ENCODE results near the gene CYP26B1. TPM values are rescaled to one million over a fixed set of nuclear protein-coding genes. Genes with fewer than 3 reads are reported as not detected.
A peak's percentile ranks its signal among the peaks of the same experiment; 100 is the strongest.

Gene CYP26B1
- total RNA-seq, 1 experiment from 2014 or later: 3.0 TPM

DNA sequence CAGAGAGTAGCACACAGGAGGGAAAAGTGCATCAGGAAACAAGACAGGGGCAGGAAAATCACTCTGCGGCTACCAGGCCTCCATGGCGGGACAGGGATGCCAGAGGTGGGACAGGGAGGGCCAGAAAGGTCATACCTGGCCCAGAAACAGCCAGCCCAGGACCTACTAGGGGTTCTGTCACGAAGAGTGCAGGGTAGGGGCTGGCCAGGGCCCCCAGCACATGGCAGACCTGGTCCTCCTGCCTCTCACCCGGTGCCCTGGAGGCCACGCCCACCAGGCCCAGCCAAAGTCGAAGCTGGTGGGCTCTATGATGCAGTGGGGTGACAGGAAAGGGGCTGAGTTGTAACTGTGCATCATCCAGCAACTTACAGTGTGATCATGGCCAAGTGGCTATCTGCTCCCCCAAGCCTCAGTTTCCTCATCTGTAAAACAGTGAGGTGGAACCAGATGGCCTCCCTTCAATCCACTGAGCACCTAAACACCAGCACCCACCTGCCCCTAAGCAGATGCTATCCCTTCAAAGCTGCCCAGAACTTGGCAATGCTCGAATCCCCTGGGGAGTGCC is 10.6 kb downstream of the CYP26B1 start:
- TF ChIP-seq, protein P1, sequence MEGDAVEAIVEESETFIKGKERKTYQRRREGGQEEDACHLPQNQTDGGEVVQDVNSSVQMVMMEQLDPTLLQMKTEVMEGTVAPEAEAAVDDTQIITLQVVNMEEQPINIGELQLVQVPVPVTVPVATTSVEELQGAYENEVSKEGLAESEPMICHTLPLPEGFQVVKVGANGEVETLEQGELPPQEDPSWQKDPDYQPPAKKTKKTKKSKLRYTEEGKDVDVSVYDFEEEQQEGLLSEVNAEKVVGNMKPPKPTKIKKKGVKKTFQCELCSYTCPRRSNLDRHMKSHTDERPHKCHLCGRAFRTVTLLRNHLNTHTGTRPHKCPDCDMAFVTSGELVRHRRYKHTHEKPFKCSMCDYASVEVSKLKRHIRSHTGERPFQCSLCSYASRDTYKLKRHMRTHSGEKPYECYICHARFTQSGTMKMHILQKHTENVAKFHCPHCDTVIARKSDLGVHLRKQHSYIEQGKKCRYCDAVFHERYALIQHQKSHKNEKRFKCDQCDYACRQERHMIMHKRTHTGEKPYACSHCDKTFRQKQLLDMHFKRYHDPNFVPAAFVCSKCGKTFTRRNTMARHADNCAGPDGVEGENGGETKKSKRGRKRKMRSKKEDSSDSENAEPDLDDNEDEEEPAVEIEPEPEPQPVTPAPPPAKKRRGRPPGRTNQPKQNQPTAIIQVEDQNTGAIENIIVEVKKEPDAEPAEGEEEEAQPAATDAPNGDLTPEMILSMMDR (IDR thresholded peaks at IDR 0.05; ENCODE audit: unreplicated experiment): no peak
- DNase-seq: no peak
- BruUV-seq (replicated peaks): no TSS peak
- no peaks in the 10 kb centered on the region for H3K4me1 Mint-ChIP-seq (ENCODE audit: low read depth, unreplicated experiment)
- no peaks in the 10 kb centered on the region for H3K27me3 Mint-ChIP-seq (ENCODE audit: unreplicated experiment)
- CTCF ChIA-PET: interaction anchor here (1.4 to 1.7 kb wide), 2 partner anchors 21 to 213 kb away, joined by 4 to 6 read pairs; no protein-coding TSS in a partner anchor
- peak overlapping the region; percentile 68 for H3K27ac Mint-ChIP-seq (ENCODE audit: unreplicated experiment)
- intact Hi-C loops (cut with micrococcal nuclease; ENCODE audit: unreplicated experiment): no loop called here
- H3K36me3 Mint-ChIP-seq (ENCODE audit: insufficient read depth, unreplicated experiment): peaks cover 5% of the 10 kb centered on the region
- peak overlapping the region; percentile 38 for H3K4me3 Mint-ChIP-seq (ENCODE audit: low read depth, unreplicated experiment)
- no peaks in the 10 kb centered on the region for H3K9me3 Mint-ChIP-seq (ENCODE audit: low read depth, unreplicated experiment)

DNA sequence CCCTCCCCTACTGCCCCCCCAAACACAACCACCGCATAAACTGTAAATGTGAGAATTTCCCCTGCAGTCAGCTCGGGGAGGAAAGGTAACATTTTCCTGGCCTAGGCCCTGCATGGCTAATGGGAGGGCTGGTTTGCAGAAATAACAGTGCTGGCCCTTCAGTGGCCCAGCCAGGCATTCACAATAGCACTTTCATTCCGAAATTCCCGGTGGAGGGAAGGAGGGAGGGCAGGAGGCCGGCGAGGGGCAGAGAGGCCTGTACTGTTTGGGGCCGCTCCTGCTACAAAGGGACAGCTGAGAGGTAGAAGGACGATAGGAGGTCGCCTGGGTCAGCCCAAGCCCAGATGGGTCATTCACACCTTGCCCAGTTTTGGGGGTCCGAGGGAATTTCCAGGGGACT is 11.3 kb downstream of the CYP26B1 start:
- intact Hi-C loops (cut with micrococcal nuclease; ENCODE audit: unreplicated experiment): no loop called here
- H3K36me3 Mint-ChIP-seq (ENCODE audit: insufficient read depth, unreplicated experiment): peaks cover 5% of the 10 kb centered on the region
- H3K27ac Mint-ChIP-seq (ENCODE audit: unreplicated experiment): no peak overlapping the region
- H3K4me3 Mint-ChIP-seq (ENCODE audit: low read depth, unreplicated experiment): no peak overlapping the region
- no peak for DNase-seq
- CTCF ChIA-PET: no interaction called here
- TF ChIP-seq, protein P1 (IDR thresholded peaks at IDR 0.05; ENCODE audit: unreplicated experiment): no peak
- H3K9me3 Mint-ChIP-seq (ENCODE audit: low read depth, unreplicated experiment): no peaks in the 10 kb centered on the region
- H3K27me3 Mint-ChIP-seq (ENCODE audit: unreplicated experiment): peaks cover under 1% of the 10 kb centered on the region
- H3K4me1 Mint-ChIP-seq (ENCODE audit: low read depth, unreplicated experiment): no peaks in the 10 kb centered on the region
- no TSS peak for BruUV-seq (replicated peaks)

DNA sequence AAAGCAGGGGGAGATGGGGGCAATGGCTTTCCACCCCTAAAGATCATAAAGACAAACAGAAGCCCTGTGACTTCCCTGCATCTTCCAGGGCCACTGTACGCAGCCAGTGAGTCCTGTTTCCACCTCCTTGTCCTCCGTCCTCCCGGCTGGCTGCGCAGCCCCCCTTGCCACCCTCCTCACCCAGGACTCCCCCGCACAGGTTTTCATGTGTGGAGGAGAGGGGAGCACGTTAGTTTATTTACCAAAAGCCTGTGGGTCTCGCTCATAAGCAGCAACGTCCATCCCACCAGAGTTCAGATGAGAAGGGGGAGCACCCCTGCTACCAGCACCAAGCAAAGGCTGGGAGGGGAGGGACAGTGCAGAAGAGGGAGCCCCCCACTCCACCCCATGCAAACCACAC is 11.7 kb downstream of the CYP26B1 start:
- no peak for DNase-seq
- Mint-ChIP-seq H3K27me3 (ENCODE audit: unreplicated experiment) (peaks cover 5% of the 10 kb centered on the region), H3K27ac (ENCODE audit: unreplicated experiment) (no peak overlapping the region), H3K4me1 (ENCODE audit: low read depth, unreplicated experiment) (no peaks in the 10 kb centered on the region), H3K9me3 (ENCODE audit: low read depth, unreplicated experiment) (no peaks in the 10 kb centered on the region), H3K36me3 (ENCODE audit: insufficient read depth, unreplicated experiment) (peaks cover 5% of the 10 kb centered on the region), H3K4me3 (ENCODE audit: low read depth, unreplicated experiment) (no peak overlapping the region)
- CTCF ChIA-PET: no interaction called here
- TF ChIP-seq, protein P1 (IDR thresholded peaks at IDR 0.05; ENCODE audit: unreplicated experiment): no peak
- BruUV-seq (replicated peaks): no TSS peak
- intact Hi-C loops (cut with micrococcal nuclease; ENCODE audit: unreplicated experiment): no loop called here

DNA sequence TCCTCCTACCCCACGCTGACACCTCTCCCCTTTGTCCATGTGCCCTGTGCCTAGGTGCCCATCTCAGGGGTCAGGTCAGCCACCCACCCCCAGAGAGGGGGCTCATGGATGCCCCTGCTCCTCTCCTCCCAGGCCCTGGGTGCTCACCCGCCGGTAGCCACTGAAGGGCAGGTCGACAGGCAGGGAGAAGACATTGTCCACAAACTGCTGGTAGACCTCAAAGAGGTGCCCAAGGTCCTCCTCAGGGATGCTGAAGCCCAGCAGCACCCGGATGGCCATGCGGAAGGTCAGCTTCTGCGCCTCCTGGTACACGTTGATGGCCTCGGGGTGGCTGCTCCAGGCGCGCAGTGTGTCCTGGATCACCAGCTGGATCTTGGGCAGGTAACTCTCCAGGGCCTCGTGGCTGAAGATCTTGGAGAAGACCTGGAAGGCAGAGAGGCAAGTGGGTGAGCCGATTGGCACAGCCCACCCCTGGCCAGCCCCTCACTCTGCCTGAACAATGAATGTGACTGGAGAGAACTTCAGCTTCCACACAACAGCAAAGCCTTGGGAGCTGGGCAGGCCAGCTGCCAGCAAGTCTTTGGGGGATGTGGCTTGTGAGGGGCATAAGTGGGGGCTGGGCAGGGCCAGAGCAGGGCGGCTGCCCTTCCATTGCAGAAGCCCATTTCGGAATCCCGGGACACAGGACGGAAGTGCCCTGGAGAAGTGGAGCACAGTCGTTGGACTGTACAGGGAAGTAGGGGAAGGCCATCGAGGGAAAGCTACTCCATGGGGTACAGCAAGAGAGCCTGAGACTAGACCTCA is 12.5 kb downstream of the CYP26B1 start:
- BruUV-seq (replicated peaks): no TSS peak
- no peak for DNase-seq
- intact Hi-C loops (cut with micrococcal nuclease; ENCODE audit: unreplicated experiment): no loop called here

More for the DNA sequence above, 12.5 kb downstream of the CYP26B1 start:
- no peaks in the 10 kb centered on the region for H3K4me1 Mint-ChIP-seq (ENCODE audit: low read depth, unreplicated experiment)
- H3K9me3 Mint-ChIP-seq (ENCODE audit: low read depth, unreplicated experiment): no peaks in the 10 kb centered on the region
- TF ChIP-seq, protein P1 (IDR thresholded peaks at IDR 0.05; ENCODE audit: unreplicated experiment): no peak
- H3K27ac Mint-ChIP-seq (ENCODE audit: unreplicated experiment): no peak overlapping the region
- CTCF ChIA-PET: no interaction called here
- peaks cover 5% of the 10 kb centered on the region for H3K36me3 Mint-ChIP-seq (ENCODE audit: insufficient read depth, unreplicated experiment)
- peaks cover 12% of the 10 kb centered on the region for H3K27me3 Mint-ChIP-seq (ENCODE audit: unreplicated experiment)
- H3K4me3 Mint-ChIP-seq (ENCODE audit: low read depth, unreplicated experiment): no peak overlapping the region

Data from Calu3 (cell line).